ENCODE results near the gene MASP1. TPM values are rescaled to one million over a fixed set of nuclear protein-coding genes. Genes with fewer than 3 reads are reported as not detected.

The MASP1 gene
- total RNA-seq, 1 experiment from 2014 or later: 1.0 TPM

- H3K4me1 ChIP-seq (ENCODE audit: insufficient read depth, low read length): no peaks in the 10 kb centered on the region
- H2BK20ac ChIP-seq (ENCODE audit: low read depth, low read length, poor library complexity, severe bottlenecking): no peak overlapping the region
- no peak overlapping the region for H2BK120ac ChIP-seq (ENCODE audit: low read depth, low read length, poor library complexity, severe bottlenecking)
- no peak overlapping the region for H4K91ac ChIP-seq (ENCODE audit: insufficient read length, low read depth, low read length)
- H3K9ac ChIP-seq (ENCODE audit: extremely low read depth, insufficient read length, low read length): no peak overlapping the region
- no peak overlapping the region for H3T11ph ChIP-seq (ENCODE audit: low read length)
- H3K4me3 Mint-ChIP-seq: no peak overlapping the region
- no peak overlapping the region for H4K5ac ChIP-seq (ENCODE audit: insufficient read length, low read depth, low read length)
- H2BK12ac ChIP-seq (ENCODE audit: insufficient read length, low read depth, low read length): no peak overlapping the region
- H3K4me1 Mint-ChIP-seq: peaks cover under 1 to 1% of the 10 kb centered on the region in 2 experiments; a peak in 3 of 4 replicates
- TF ChIP-seq, protein P1, sequence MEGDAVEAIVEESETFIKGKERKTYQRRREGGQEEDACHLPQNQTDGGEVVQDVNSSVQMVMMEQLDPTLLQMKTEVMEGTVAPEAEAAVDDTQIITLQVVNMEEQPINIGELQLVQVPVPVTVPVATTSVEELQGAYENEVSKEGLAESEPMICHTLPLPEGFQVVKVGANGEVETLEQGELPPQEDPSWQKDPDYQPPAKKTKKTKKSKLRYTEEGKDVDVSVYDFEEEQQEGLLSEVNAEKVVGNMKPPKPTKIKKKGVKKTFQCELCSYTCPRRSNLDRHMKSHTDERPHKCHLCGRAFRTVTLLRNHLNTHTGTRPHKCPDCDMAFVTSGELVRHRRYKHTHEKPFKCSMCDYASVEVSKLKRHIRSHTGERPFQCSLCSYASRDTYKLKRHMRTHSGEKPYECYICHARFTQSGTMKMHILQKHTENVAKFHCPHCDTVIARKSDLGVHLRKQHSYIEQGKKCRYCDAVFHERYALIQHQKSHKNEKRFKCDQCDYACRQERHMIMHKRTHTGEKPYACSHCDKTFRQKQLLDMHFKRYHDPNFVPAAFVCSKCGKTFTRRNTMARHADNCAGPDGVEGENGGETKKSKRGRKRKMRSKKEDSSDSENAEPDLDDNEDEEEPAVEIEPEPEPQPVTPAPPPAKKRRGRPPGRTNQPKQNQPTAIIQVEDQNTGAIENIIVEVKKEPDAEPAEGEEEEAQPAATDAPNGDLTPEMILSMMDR (conservative IDR thresholded peaks at IDR 0.05): no peak
- H3K9me3 ChIP-seq (ENCODE audit: control insufficient read depth, low read depth, low read length): no peaks in the 10 kb centered on the region
- H3K27me3 ChIP-seq (ENCODE audit: insufficient read depth, low read length): no peaks in the 10 kb centered on the region
- no peak overlapping the region for H3K18ac ChIP-seq (ENCODE audit: insufficient read length, low read depth, low read length)
- H3K27ac ChIP-seq (ENCODE audit: insufficient read length, low read depth, low read length): no peak overlapping the region
- no peak overlapping the region for H3K56ac ChIP-seq (ENCODE audit: insufficient read length, low read depth, low read length)
- no peak overlapping the region for H3K27ac Mint-ChIP-seq
- H2BK5ac ChIP-seq (ENCODE audit: insufficient read length, low read length): peak overlapping the region; percentile 64
- H3K79me1 ChIP-seq (ENCODE audit: insufficient read depth, low read depth, low read length, poor library complexity, severe bottlenecking): no peaks in the 10 kb centered on the region
- no peaks in the 10 kb centered on the region for H3K79me2 ChIP-seq (ENCODE audit: insufficient read depth, low read length)
- H2BK15ac ChIP-seq (ENCODE audit: low read depth, low read length): no peak overlapping the region
- no peak overlapping the region for H3K23ac ChIP-seq (ENCODE audit: insufficient read length, low read depth, low read length)
- H3K9me3 Mint-ChIP-seq: peaks cover 3 to 5% of the 10 kb centered on the region in 2 experiments; a peak in 4 of 5 replicates
- H3K36me3 Mint-ChIP-seq (ENCODE audit: insufficient read depth in 1 of 3, low read depth in 3 of 3): peaks cover 0 to 5% (median 1%) of the 10 kb centered on the region in 3 experiments; a peak in 2 of 7 replicates
- H3K27me3 Mint-ChIP-seq (ENCODE audit: low read depth): peaks cover 12% of the 10 kb centered on the region
- no CpG with 5 or more reads among the region's 2 CpGs for WGBS (ENCODE audit: extremely low coverage, insufficient read length, low lambda C conversion rate)
- H4K20me1 ChIP-seq (ENCODE audit: control insufficient read depth, insufficient read depth, insufficient read length): no peaks in the 10 kb centered on the region
- H2AK5ac ChIP-seq (ENCODE audit: insufficient read length, low read length): no peak overlapping the region
- H2AFZ ChIP-seq (ENCODE audit: low read length): no peak overlapping the region
- H3K4me2 ChIP-seq (ENCODE audit: insufficient read depth, insufficient read length, low read length): no peak overlapping the region
- DNase-seq: no peak
- H3K14ac ChIP-seq (ENCODE audit: insufficient read depth, low read length): no peak overlapping the region
- H3K23me2 ChIP-seq (ENCODE audit: insufficient read length, low read depth, low read length, poor library complexity, severe bottlenecking): no peaks in the 10 kb centered on the region
- no peak overlapping the region for H3K4ac ChIP-seq (ENCODE audit: low read depth, low read length)
- H4K8ac ChIP-seq (replicated peaks; ENCODE audit: insufficient read length, low read depth, low read length): no peak overlapping the region
Measured at GRCh38 chr3:187310954-187311470, 19.5 kb upstream of the MASP1 start.

Measured in H9 (cell line).